Gastrocnemius medialis (tissue), 4 donors: Measurements from ENCODE around the gene CFAP46. TPM values are rescaled to one million over a fixed set of nuclear protein-coding genes. Genes with fewer than 3 reads are reported as not detected.

Source experiments
- ATAC-seq, 2 donors: fragments of 150-250 bp; one replicate each; pipeline ENCODE4 v1.9.1; 2016
- DNase-seq, 2 donors: peaks; one replicate each; pipeline ENCODE4 v3.0.0-alpha.2; 2019
- H3K27ac ChIP-seq, 4 donors: fragments of 200-600 bp; sonication (generic); 1 replicate in 1 of 4; 2 replicates in 3 of 4; pipeline ENCODE4 v1.5.1; 2016 to 2018; ENCODE audit warnings: mild to moderate bottlenecking in 2 of 4, moderate library complexity in 1 of 4
- H3K27me3 ChIP-seq, 3 donors: fragments of 200-600 bp; sonication (generic) in 2 of 3; 1 replicate in 1 of 3; 2 replicates in 2 of 3; pipeline versions ENCODE4 v1.5.1 to v1.6.0; 2016 to 2019; ENCODE audit warnings: mild to moderate bottlenecking in 1 of 3, moderate library complexity in 1 of 3
- H3K36me3 ChIP-seq, 2 donors: fragments of 200-600 bp; sonication (generic) in 1 of 2; one replicate each; pipeline ENCODE4 v1.5.1; 2017 to 2018
- H3K4me1 ChIP-seq, 2 donors: fragments of 200-600 bp; sonication (generic) in 1 of 2; one replicate each; pipeline ENCODE4 v1.5.1; 2016 to 2017; ENCODE audit warnings: mild to moderate bottlenecking in 2 of 2
- H3K4me3 ChIP-seq, 4 donors: fragments of 200-600 bp; sonication (generic) in 3 of 4; 1 replicate in 1 of 4; 2 replicates in 3 of 4; pipeline ENCODE4 v1.5.1; 2016 to 2019; ENCODE audit warnings: mild to moderate bottlenecking in 2 of 4
- H3K9me3 ChIP-seq, 3 donors: fragments of 200-600 bp; sonication (generic) in 2 of 3; 1 replicate in 1 of 3; 2 replicates in 2 of 3; pipeline ENCODE4 v1.5.1; 2016 to 2019
- CTCF ChIP-seq, 5 experiments: fragments of 450-650 bp in 3 of 5; fragments of 200-600 bp in 2 of 5; sonication (generic) in 2 of 5; IDR thresholded peaks in 4 of 5; conservative IDR thresholded peaks in 1 of 5; 1 replicate in 4 of 5; 2 replicates in 1 of 5; pipeline ENCODE4 v1.5.1; 2016 to 2019; ENCODE audit warnings: antibody characterized with exemption in 5 of 5, mild to moderate bottlenecking in 3 of 5, moderate library complexity in 3 of 5
- POLR2A ChIP-seq, 2 donors: fragments of 450-650 bp; IDR thresholded peaks; one replicate each; pipeline ENCODE4 v1.6.1; 2017; ENCODE audit warnings: antibody characterized with exemption in 2 of 2, mild to moderate bottlenecking in 2 of 2, moderate library complexity in 2 of 2
- in situ Hi-C, 4 donors: fragments of 200-750 bp; cut with MboI; loops; one replicate each; pipeline versions ENCODE4 v1.15.0 to v1.8.0; 2017; ENCODE audit warnings: low sequenced_read_pairs in 4 of 4
- intact Hi-C: fragments of 100-400 bp; cut with DNase I; formaldehyde crosslinking; loops from one replicate; pipeline ENCODE4 v1.15.1; 2023; ENCODE audit warnings: low total_unique reads
- total RNA-seq, 4 donors: library from RNA; depleted of rRNA; stranded (reverse); fragments of >200 nt; gene quantifications; one replicate each; pipeline versions ENCODE4 v1.1.0 to v1.2.3, GENCODE V29; 2016

CFAP46 gene
- total RNA-seq, 4 donors from 2014 or later: 4.2 to 27.9 (median 11.9) TPM

- no peaks in the 10 kb centered on the region for H3K9me3 ChIP-seq
- no peaks in the 10 kb centered on the region for H3K36me3 ChIP-seq
- ATAC-seq (no peak), DNase-seq (peak in 1 of 2 donors; percentile 6)
- no peak overlapping the region for H3K4me3 ChIP-seq
- intact Hi-C loops (no loop called here), in situ Hi-C loops (no loop called here)
- H3K27ac ChIP-seq: no peak overlapping the region
- TF ChIP-seq POLR2A (IDR thresholded peaks at IDR 0.05): no peak
- TF ChIP-seq CTCF (IDR thresholded peaks at IDR 0.05 in 4 of 5, conservative IDR thresholded peaks at IDR 0.05 in 1 of 5): no peak
- peaks cover 20 to 30% (median 26%) of the 10 kb centered on the region in 3 donors for H3K27me3 ChIP-seq
- no peaks in the 10 kb centered on the region for H3K4me1 ChIP-seq
Observed at GRCh38 chr10:132848291-132848701, 94.1 kb downstream of the CFAP46 start.

- H3K4me3 ChIP-seq: no peak overlapping the region
- TF ChIP-seq POLR2A (IDR thresholded peaks at IDR 0.05) (no peak), CTCF (IDR thresholded peaks at IDR 0.05 in 4 of 5, conservative IDR thresholded peaks at IDR 0.05 in 1 of 5) (no peak)
- intact Hi-C loops: no loop called here
Observed at GRCh38 chr10:132847856-132848255, 94.5 kb downstream of the CFAP46 start.

GRCh38 chr10:132847416-132847777, 95.0 kb downstream of the CFAP46 start:
- no peak for TF ChIP-seq CTCF (IDR thresholded peaks at IDR 0.05 in 4 of 5, conservative IDR thresholded peaks at IDR 0.05 in 1 of 5)
- TF ChIP-seq POLR2A (IDR thresholded peaks at IDR 0.05): no peak
- H3K27me3 ChIP-seq: peaks cover 20 to 28% (median 26%) of the 10 kb centered on the region in 3 donors
- no peak overlapping the region for H3K4me3 ChIP-seq
- H3K9me3 ChIP-seq: no peaks in the 10 kb centered on the region
- no peaks in the 10 kb centered on the region for H3K36me3 ChIP-seq
- in situ Hi-C loops (no loop called here), intact Hi-C loops (no loop called here)
- H3K27ac ChIP-seq: no peak overlapping the region
- DNase-seq (no peak), ATAC-seq (no peak)
- H3K4me1 ChIP-seq: no peaks in the 10 kb centered on the region

More at GRCh38 chr10:132847856-132848255, 94.5 kb downstream of the CFAP46 start:
- Histone ChIP-seq H3K27me3 (peaks cover 20 to 28% (median 26%) of the 10 kb centered on the region in 3 donors), H3K27ac (no peak overlapping the region), H3K36me3 (no peaks in the 10 kb centered on the region), H3K9me3 (no peaks in the 10 kb centered on the region), H3K4me1 (no peaks in the 10 kb centered on the region)
- in situ Hi-C loops: no loop called here
- ATAC-seq: no peak
- no peak for DNase-seq

DNA sequence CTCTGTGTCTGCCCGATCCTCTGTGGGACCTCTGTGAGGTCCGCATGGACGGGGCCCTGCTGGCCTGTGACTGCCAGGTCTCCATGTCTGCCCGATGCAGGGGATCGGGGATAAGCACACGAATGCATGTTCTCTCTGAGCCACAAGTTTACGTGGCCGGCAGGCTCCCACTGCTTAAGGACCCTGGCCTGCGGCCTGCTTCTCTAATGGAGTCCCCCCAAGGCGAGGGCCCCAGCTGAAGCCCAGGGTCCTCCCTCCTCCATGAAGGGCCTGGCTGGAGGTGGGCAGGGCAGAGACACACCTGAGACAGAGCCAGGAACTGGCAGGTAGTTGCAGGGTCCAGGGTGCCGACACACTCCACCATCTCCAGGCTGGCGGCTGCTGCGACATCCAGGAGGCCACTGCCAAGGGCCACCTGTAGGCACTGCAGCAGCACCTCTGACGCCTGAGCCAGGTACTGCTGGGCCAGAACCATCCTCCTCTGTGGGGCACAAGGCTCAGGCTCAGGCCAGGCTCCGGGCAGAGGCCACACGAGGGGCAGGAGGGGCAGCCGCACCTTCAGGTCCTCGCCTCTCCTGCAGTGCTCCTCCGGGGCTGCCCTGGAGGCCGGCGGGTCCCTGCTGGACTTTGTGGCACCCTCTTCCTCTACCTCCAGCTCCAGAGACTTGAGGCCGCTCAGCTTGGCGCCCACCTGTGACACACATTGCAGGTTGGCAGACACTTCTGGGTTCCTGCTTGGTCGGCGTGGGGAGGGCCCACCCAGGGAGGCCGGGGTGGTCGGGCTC, 95.5 kb downstream of the CFAP46 start:
- ATAC-seq: no peak

More for the DNA sequence above, 95.5 kb downstream of the CFAP46 start:
- H3K36me3 ChIP-seq: no peaks in the 10 kb centered on the region
- DNase-seq: peak in 1 of 2 donors; percentile 8
- H3K27ac ChIP-seq: no peak overlapping the region
- H3K4me3 ChIP-seq: no peak overlapping the region
- H3K4me1 ChIP-seq: no peaks in the 10 kb centered on the region
- TF ChIP-seq POLR2A (IDR thresholded peaks at IDR 0.05): no peak
- no peak for TF ChIP-seq CTCF (IDR thresholded peaks at IDR 0.05 in 4 of 5, conservative IDR thresholded peaks at IDR 0.05 in 1 of 5)
- H3K9me3 ChIP-seq: no peaks in the 10 kb centered on the region
- in situ Hi-C loops (no loop called here), intact Hi-C loops (no loop called here)
- peaks cover 20 to 32% (median 26%) of the 10 kb centered on the region in 3 donors for H3K27me3 ChIP-seq
